Osteoblast (primary cell): Measurements from ENCODE around the gene OR7E24. TPM values are rescaled to one million over a fixed set of nuclear protein-coding genes. Genes with fewer than 3 reads are reported as not detected.

Experiments
- DNase-seq: peaks from one replicate; pipeline ENCODE4 v3.0.0; 2011; ENCODE audit warnings: low spot score, mixed read lengths; ENCODE audit not compliant: insufficient read length; ENCODE audit errors: missing footprints
- H2AFZ ChIP-seq: 2 replicates; pipeline ENCODE4 v1.6.0; 2011; ENCODE audit warnings: mild to moderate bottlenecking, low read length
- H3K27ac ChIP-seq: 2 replicates; pipeline ENCODE4 v1.5.1; 2011; ENCODE audit warnings: mild to moderate bottlenecking, low read depth, low read length, moderate library complexity
- H3K27me3 ChIP-seq: 2 replicates; pipeline ENCODE4 v1.6.0; 2012; ENCODE audit warnings: mild to moderate bottlenecking, control low read depth, inconsistent platforms, low read length, moderate library complexity; ENCODE audit not compliant: insufficient read depth
- H3K36me3 ChIP-seq: 2 replicates; pipeline ENCODE4 v1.5.1; 2011; ENCODE audit warnings: mild to moderate bottlenecking, low read length, control low read depth, moderate library complexity; ENCODE audit not compliant: insufficient read depth
- H3K4me1 ChIP-seq: 2 replicates; pipeline ENCODE4 v1.5.1; 2011; ENCODE audit warnings: mild to moderate bottlenecking, low read length, control low read depth, moderate library complexity; ENCODE audit not compliant: insufficient read depth
- H3K4me2 ChIP-seq: 2 replicates; pipeline ENCODE4 v1.6.0; 2011; ENCODE audit warnings: mild to moderate bottlenecking, low read length; ENCODE audit not compliant: insufficient read depth
- H3K4me3 ChIP-seq: fragments of 200-600 bp; sonication (generic); 3 replicates; pipeline ENCODE4 v1.5.1; 2012; ENCODE audit warnings: mild to moderate bottlenecking, low read length, inconsistent platforms; ENCODE audit not compliant: insufficient read depth
- H3K79me2 ChIP-seq: 2 replicates; pipeline ENCODE4 v1.6.0; 2012; ENCODE audit warnings: mild to moderate bottlenecking, low read length, control low read depth, inconsistent platforms; ENCODE audit not compliant: insufficient read depth
- H3K9me3 ChIP-seq: 2 replicates; pipeline ENCODE4 v1.5.1; 2011; ENCODE audit warnings: low read depth, low read length, control low read depth
- H4K20me1 ChIP-seq: 2 replicates; pipeline ENCODE4 v1.6.0; 2012; ENCODE audit warnings: mild to moderate bottlenecking, low read length, control low read depth; ENCODE audit not compliant: insufficient read depth
- CTCF ChIP-seq: IDR thresholded peaks from 2 replicates; pipeline ENCODE4 v1.5.1; 2011; ENCODE audit warnings: mild to moderate bottlenecking, low read depth, low read length, moderate library complexity; ENCODE audit errors: extremely low read depth
- total RNA-seq: library from RNA; depleted of rRNA; stranded (reverse); fragments of >200 nt; gene quantifications from 2 replicates; pipeline ENCODE4 v1.2.3, GENCODE V29; 2012

The OR7E24 gene
- total RNA-seq, 1 donor, result not detected

- H2AFZ ChIP-seq, result no peak overlapping the region
- H3K79me2 ChIP-seq, result peaks cover 9% of the 10 kb centered on the region
- no peak for TF ChIP-seq CTCF
- H3K4me2 ChIP-seq, result no peak overlapping the region
- no peak overlapping the region for H3K27ac ChIP-seq
- H4K20me1 ChIP-seq, result no peaks in the 10 kb centered on the region
- no peaks in the 10 kb centered on the region for H3K27me3 ChIP-seq
- H3K9me3 ChIP-seq, result peaks cover 12% of the 10 kb centered on the region
- no peak for DNase-seq
- no peak overlapping the region for H3K4me3 ChIP-seq
- H3K36me3 ChIP-seq, result peaks cover 10% of the 10 kb centered on the region
- no peaks in the 10 kb centered on the region for H3K4me1 ChIP-seq
Observed at GRCh38 chr19:9289231-9289884, 38.6 kb downstream of the OR7E24 start.

GRCh38 chr19:9295411-9295849 lies 44.7 kb downstream of the OR7E24 start:
- Histone ChIP-seq H3K4me1 (no peaks in the 10 kb centered on the region), H4K20me1 (no peaks in the 10 kb centered on the region), H2AFZ (no peak overlapping the region), H3K4me3 (no peak overlapping the region), H3K79me2 (peaks cover 19% of the 10 kb centered on the region), H3K27ac (no peak overlapping the region), H3K36me3 (peaks cover 64% of the 10 kb centered on the region), H3K9me3 (peaks cover 49% of the 10 kb centered on the region), H3K4me2 (no peak overlapping the region), H3K27me3 (no peaks in the 10 kb centered on the region)
- TF ChIP-seq CTCF, result no peak
- DNase-seq, result no peak

- no peaks in the 10 kb centered on the region for H3K4me1 ChIP-seq
- H3K27ac ChIP-seq, result no peak overlapping the region
- no peak overlapping the region for H3K4me3 ChIP-seq
- H2AFZ ChIP-seq, result no peak overlapping the region
- H3K4me2 ChIP-seq, result no peak overlapping the region
- no peaks in the 10 kb centered on the region for H4K20me1 ChIP-seq
- H3K79me2 ChIP-seq, result peaks cover 27% of the 10 kb centered on the region
- H3K36me3 ChIP-seq, result peaks cover 74% of the 10 kb centered on the region
- no peak for DNase-seq
- TF ChIP-seq CTCF, result no peak
- H3K9me3 ChIP-seq, result peaks cover 56% of the 10 kb centered on the region
- H3K27me3 ChIP-seq, result no peaks in the 10 kb centered on the region
Observed at GRCh38 chr19:9296336-9296735, 45.6 kb downstream of the OR7E24 start.

Other genes starting within 250 kb of the OR7E24 start
- gene MUC16, start 240.5 kb upstream of the OR7E24 start, total RNA-seq, result not detected in 2 replicates
- not detected in 2 replicates for gene OR1M1, start 163.9 kb upstream of the OR7E24 start, total RNA-seq
- gene OR7G2, start 143.5 kb upstream of the OR7E24 start, total RNA-seq, result not detected in 2 replicates
- gene OR7G1, start 135.2 kb upstream of the OR7E24 start, total RNA-seq, result not detected in 2 replicates
- gene OR7G3, start 124.0 kb upstream of the OR7E24 start, total RNA-seq, result not detected in 2 replicates
- gene ZNF317, start 110.5 kb upstream of the OR7E24 start, total RNA-seq, result 20.3 and 20.9 TPM in 2 replicates
- not detected in 2 replicates for gene OR7D2, start 72.0 kb upstream of the OR7E24 start, total RNA-seq
- not detected in 2 replicates for gene OR7D4, start 31.3 kb upstream of the OR7E24 start, total RNA-seq
- gene ZNF699, start 58.9 kb downstream of the OR7E24 start, total RNA-seq, result 17.1 and 19.2 TPM in 2 replicates
- 13.8 and 15.2 TPM in 2 replicates for gene ZNF559, start 73.2 kb downstream of the OR7E24 start, total RNA-seq
- 0.72 and 1.8 TPM in 2 replicates for gene ZNF177, start 112.1 kb downstream of the OR7E24 start, total RNA-seq
- 9.4 and 12.1 TPM in 2 replicates for gene ZNF266, start 184.6 kb downstream of the OR7E24 start, total RNA-seq
- 0.29 and 0.36 TPM in 2 replicates for gene ZNF560, start 247.7 kb downstream of the OR7E24 start, total RNA-seq